GM19328 (cell line): ENCODE measurements around the gene ADAMTS4.

Experiments used
- ATAC-seq: cut with Tn5 transposase; IDR thresholded peaks from one replicate; pipeline ENCODE4 v1.9.1; 2021; ENCODE audit warnings: mild to moderate bottlenecking, moderate library complexity; ENCODE audit not compliant: unreplicated experiment

The ADAMTS4 gene

DNA sequence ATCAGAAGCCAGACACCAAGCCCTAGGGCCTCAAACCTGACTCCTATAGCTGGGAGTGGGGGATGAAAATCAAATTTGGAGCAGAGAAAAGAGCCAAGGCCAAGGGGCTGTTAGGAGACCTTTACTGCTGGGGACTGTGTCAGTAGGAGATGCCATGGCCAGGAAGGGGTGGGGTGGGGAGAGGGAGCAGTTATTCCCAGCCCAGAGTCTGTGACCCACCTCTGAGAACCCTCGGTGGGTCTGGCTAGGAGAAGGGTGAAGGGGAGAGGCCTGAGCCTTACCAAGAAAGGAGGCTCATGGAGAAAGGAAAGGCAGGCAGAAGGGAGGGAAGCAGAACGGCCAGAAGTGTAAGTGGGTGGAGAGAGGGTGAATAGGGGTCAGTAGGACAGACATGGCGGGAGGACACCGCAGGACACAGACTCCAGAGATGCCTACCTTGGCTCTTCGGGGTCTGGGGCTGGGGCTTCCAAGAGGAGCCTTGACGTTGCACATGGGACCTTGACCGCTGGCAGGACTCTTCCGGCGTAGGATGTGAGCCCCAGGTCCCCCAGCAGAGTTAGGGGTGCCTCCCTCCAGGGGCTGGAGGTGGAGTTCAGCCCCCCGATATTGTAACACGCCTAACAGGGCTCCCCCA lies 1.2 kb downstream of the ADAMTS4 start:
- ATAC-seq: no peak

- ATAC-seq: no peak
Measured at GRCh38 chr1:161196521-161197451, 2.1 kb downstream of the ADAMTS4 start.

GRCh38 chr1:161196111-161196510 lies 2.7 kb downstream of the ADAMTS4 start:
- ATAC-seq: no peak

- peak; percentile 54 for ATAC-seq
Measured at GRCh38 chr1:161195171-161195570, 3.7 kb downstream of the ADAMTS4 start.

- no peak for ATAC-seq
Measured at GRCh38 chr1:161193561-161194235, 5.2 kb downstream of the ADAMTS4 start.

GRCh38 chr1:161192476-161193465 lies 6.1 kb downstream of the ADAMTS4 start:
- no peak for ATAC-seq

GRCh38 chr1:161191971-161192370 lies 6.9 kb downstream of the ADAMTS4 start:
- ATAC-seq: no peak

- no peak for ATAC-seq
Measured at GRCh38 chr1:161190962-161191521, 7.8 kb downstream of the ADAMTS4 start.

GRCh38 chr1:161189036-161189435 lies 9.8 kb downstream of the ADAMTS4 start:
- no peak for ATAC-seq

- no peak for ATAC-seq
Measured at GRCh38 chr1:161188381-161188780, 10.5 kb downstream of the ADAMTS4 start.

DNA sequence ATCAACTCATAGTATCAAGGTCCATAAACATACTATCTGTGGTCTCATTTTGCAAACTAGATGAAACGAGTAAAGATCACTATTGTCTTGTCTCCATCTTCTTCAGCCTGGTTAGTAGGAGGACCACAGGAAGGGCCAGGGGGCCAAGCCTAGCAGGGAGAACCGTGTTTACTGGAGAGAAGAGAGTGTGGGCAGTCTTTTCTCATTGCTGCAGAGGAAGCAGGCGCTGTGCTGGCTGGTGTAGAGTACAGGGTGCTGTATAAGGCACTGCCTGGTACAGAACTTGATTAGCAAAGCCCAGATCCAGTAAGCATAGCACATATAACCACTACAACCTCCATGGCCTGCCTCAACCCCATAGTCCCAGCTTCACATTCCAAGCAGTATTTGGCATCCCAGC lies 11.5 kb downstream of the ADAMTS4 start:
- ATAC-seq: no peak

- peak; percentile 24 for ATAC-seq
Measured at GRCh38 chr1:161185732-161186311, 13.0 kb downstream of the ADAMTS4 start.

- peak; percentile 64 for ATAC-seq
Measured at GRCh38 chr1:161185282-161185682, 13.6 kb downstream of the ADAMTS4 start.

GRCh38 chr1:161182214-161182613 lies 16.6 kb downstream of the ADAMTS4 start:
- ATAC-seq: no peak

GRCh38 chr1:161180639-161181038 lies 18.2 kb downstream of the ADAMTS4 start:
- ATAC-seq: no peak

- ATAC-seq: no peak
Measured at GRCh38 chr1:161179698-161180097, 19.2 kb downstream of the ADAMTS4 start.

- ATAC-seq: no peak
Measured at GRCh38 chr1:161177936-161178244, 21.0 kb downstream of the ADAMTS4 start.

GRCh38 chr1:161177112-161177935 lies 21.5 kb downstream of the ADAMTS4 start, which contains the start of gene B4GALT3:
Gene B4GALT3 (minus strand): TSS chr1:161177507. CDS start chr1:161176060, 1,447 bp downstream.
- peak; percentile 70 for ATAC-seq
